Neural progenitor cell (in vitro differentiated cells): Measurements from ENCODE around the gene TGFBR3. TPM values are rescaled to one million over a fixed set of nuclear protein-coding genes. Genes with fewer than 3 reads are reported as not detected.

Experiments
- DNase-seq: peaks from one replicate; pipeline ENCODE4 v3.0.0-alpha.2; 2016; ENCODE audit warnings: low spot score
- H2AFZ ChIP-seq: fragments of 200-600 bp; sonication (generic); replicated peaks from 2 replicates; pipeline ENCODE4 v1.6.1; 2016; ENCODE audit warnings: antibody characterized with exemption
- H3F3A ChIP-seq: fragments of 200-600 bp; sonication (generic); 2 replicates; pipeline ENCODE4 v1.6.1; 2016; ENCODE audit warnings: antibody characterized with exemption, low read depth
- H3K27ac ChIP-seq: fragments of 200-600 bp; sonication (generic); 2 replicates; pipeline ENCODE4 v1.5.1; 2016; ENCODE audit warnings: mild to moderate bottlenecking
- H3K27me3 ChIP-seq: fragments of 200-600 bp; sonication (generic); 2 replicates; pipeline ENCODE4 v1.6.1; 2016; ENCODE audit warnings: mild to moderate bottlenecking, moderate library complexity
- H3K36me3 ChIP-seq: fragments of 200-600 bp; sonication (generic); 2 replicates; pipeline ENCODE4 v1.5.1; 2016
- H3K4me1 ChIP-seq: fragments of 200-600 bp; sonication (generic); 2 replicates; pipeline ENCODE4 v1.6.1; 2016; ENCODE audit warnings: mixed run types
- H3K4me2 ChIP-seq: fragments of 200-600 bp; sonication (generic); 2 replicates; pipeline ENCODE4 v1.6.1; 2016
- H3K4me3 ChIP-seq: fragments of 200-600 bp; sonication (generic); 2 replicates; pipeline ENCODE4 v1.5.1; 2016
- H3K79me2 ChIP-seq: fragments of 200-600 bp; sonication (generic); 2 replicates; pipeline ENCODE4 v1.6.1; 2016; ENCODE audit warnings: low read depth
- H3K9ac ChIP-seq: fragments of 200-600 bp; sonication (generic); 2 replicates; pipeline ENCODE4 v1.6.1; 2016
- H3K9me3 ChIP-seq: fragments of 200-600 bp; sonication (generic); 2 replicates; pipeline ENCODE4 v1.5.1; 2016; ENCODE audit warnings: low read depth
- H4K20me1 ChIP-seq: fragments of 200-600 bp; sonication (generic); 2 replicates; pipeline ENCODE4 v1.6.1; 2016; ENCODE audit warnings: low read depth
- H3K27ac Mint-ChIP-seq: 3 replicates; pipeline ENCODE4 v1.8.0; 2021; ENCODE audit warnings: mixed read lengths
- H3K27me3 Mint-ChIP-seq: 2 replicates; pipeline ENCODE4 v1.8.0; 2022; ENCODE audit warnings: low read depth, mild to moderate bottlenecking, inconsistent platforms, moderate library complexity, mixed read lengths; ENCODE audit not compliant: insufficient read depth
- H3K36me3 Mint-ChIP-seq: 3 replicates; pipeline ENCODE4 v1.8.0; 2021; ENCODE audit warnings: mixed read lengths
- H3K4me1 Mint-ChIP-seq: 3 replicates; pipeline ENCODE4 v1.8.0; 2021; ENCODE audit warnings: mixed read lengths
- H3K4me3 Mint-ChIP-seq: 3 replicates; pipeline ENCODE4 v1.8.0; 2021; ENCODE audit warnings: mild to moderate bottlenecking, moderate library complexity, mixed read lengths
- H3K9me3 Mint-ChIP-seq: 3 replicates; pipeline ENCODE4 v1.8.0; 2020; ENCODE audit warnings: mixed read lengths
- CTCF ChIP-seq: fragments of 200-600 bp; sonication (generic); IDR thresholded peaks from 2 replicates; pipeline ENCODE4 v1.5.1; 2017; ENCODE audit warnings: antibody characterized with exemption, mild to moderate bottlenecking
- EZH2 ChIP-seq: fragments of 200-600 bp; sonication (generic); IDR thresholded peaks from 2 replicates; pipeline ENCODE4 v1.6.1; 2017; ENCODE audit warnings: antibody characterized with exemption, mild to moderate bottlenecking, moderate library complexity
- EZH2phosphoT487 ChIP-seq: fragments of 200-600 bp; sonication (generic); IDR thresholded peaks from 2 replicates; pipeline ENCODE4 v1.6.1; 2017; ENCODE audit warnings: antibody characterized with exemption
- total RNA-seq: library from RNA; depleted of rRNA; stranded (reverse); fragments of >200 nt; gene quantifications from 2 replicates; pipeline ENCODE4 v1.2.3, GENCODE V29; 2015; ENCODE audit warnings: low replicate concordance

TGFBR3 gene
- total RNA-seq, 1 donor from 2014 or later: 11.8 TPM

DNA sequence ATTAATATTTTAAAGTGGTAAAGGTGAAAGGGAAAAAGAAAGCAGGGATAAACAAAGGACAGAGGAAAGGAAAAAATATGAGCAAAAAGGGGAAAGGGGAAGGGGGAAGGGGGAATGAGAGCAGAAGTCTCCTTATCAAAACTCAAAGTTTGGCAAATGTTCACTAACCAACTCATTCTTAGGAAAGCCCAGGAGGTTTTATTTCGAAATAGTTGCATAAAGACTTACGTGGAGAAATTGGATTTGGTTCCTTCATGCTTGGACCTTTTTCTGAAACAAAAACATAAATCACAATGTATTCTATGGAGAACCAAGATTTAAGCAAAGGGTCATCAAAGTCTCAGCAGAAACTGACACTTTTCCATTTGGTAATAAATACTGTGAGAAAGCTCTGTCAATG, 188.1 kb downstream of the TGFBR3 start:
- TF ChIP-seq CTCF: no peak
- no peak for TF ChIP-seq EZH2
- no peak for TF ChIP-seq EZH2phosphoT487
- H3F3A ChIP-seq: no peaks in the 10 kb centered on the region
- no peaks in the 10 kb centered on the region for H3K9me3 Mint-ChIP-seq
- no peak overlapping the region for H3K4me3 Mint-ChIP-seq
- H3K27ac Mint-ChIP-seq: no peak overlapping the region
- H2AFZ ChIP-seq: no peak overlapping the region
- peaks cover 2% of the 10 kb centered on the region for H3K27me3 Mint-ChIP-seq
- H4K20me1 ChIP-seq: no peaks in the 10 kb centered on the region
- H3K79me2 ChIP-seq: no peaks in the 10 kb centered on the region
- no peaks in the 10 kb centered on the region for H3K9me3 ChIP-seq
- H3K36me3 Mint-ChIP-seq: peaks cover 6% of the 10 kb centered on the region
- H3K27ac ChIP-seq: no peak overlapping the region
- no peak overlapping the region for H3K9ac ChIP-seq
- H3K36me3 ChIP-seq: no peaks in the 10 kb centered on the region
- DNase-seq: no peak
- peaks cover 28% of the 10 kb centered on the region for H3K4me1 Mint-ChIP-seq
- H3K4me3 ChIP-seq: no peak overlapping the region
- no peak overlapping the region for H3K4me2 ChIP-seq
- H3K27me3 ChIP-seq: no peaks in the 10 kb centered on the region
- peaks cover 5% of the 10 kb centered on the region for H3K4me1 ChIP-seq

GRCh38 chr1:91697416-91697815, 188.5 kb downstream of the TGFBR3 start:
- peaks cover 2% of the 10 kb centered on the region for H3K27me3 Mint-ChIP-seq
- peaks cover 28% of the 10 kb centered on the region for H3K4me1 Mint-ChIP-seq
- no peaks in the 10 kb centered on the region for H3K9me3 Mint-ChIP-seq

DNA sequence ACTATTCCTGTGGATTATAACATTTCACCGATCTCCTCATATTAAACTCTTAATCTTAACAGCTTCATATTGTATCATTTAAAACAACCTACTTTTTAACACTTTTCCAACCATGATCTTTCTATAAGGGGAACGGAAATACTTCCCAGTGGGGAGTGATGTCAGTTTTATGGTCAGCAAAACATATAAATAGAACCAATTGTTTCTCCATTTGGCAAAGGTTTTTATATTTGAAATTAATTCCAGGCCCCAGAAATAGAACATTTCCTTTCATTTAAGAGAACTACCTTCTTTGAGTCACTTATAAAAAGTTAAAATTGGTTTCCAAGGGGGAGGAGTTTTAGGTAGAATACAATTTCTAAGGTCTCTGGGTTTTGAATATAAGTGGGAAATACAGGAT, 189.6 kb downstream of the TGFBR3 start:
- Histone ChIP-seq H3K36me3 (no peaks in the 10 kb centered on the region), H3K4me2 (no peak overlapping the region), H3K4me1 (peaks cover 5% of the 10 kb centered on the region), H4K20me1 (no peaks in the 10 kb centered on the region), H2AFZ (no peak overlapping the region), H3K9me3 (no peaks in the 10 kb centered on the region), H3F3A (no peaks in the 10 kb centered on the region), H3K27me3 (no peaks in the 10 kb centered on the region), H3K27ac (no peak overlapping the region), H3K9ac (no peak overlapping the region), H3K4me3 (no peak overlapping the region), H3K79me2 (no peaks in the 10 kb centered on the region)
- Mint-ChIP-seq H3K4me1 (peaks cover 28% of the 10 kb centered on the region), H3K9me3 (no peaks in the 10 kb centered on the region), H3K27ac (no peak overlapping the region), H3K4me3 (no peak overlapping the region), H3K27me3 (no peaks in the 10 kb centered on the region), H3K36me3 (peaks cover 2% of the 10 kb centered on the region)
- DNase-seq: no peak
- TF ChIP-seq EZH2phosphoT487 (no peak), EZH2 (no peak)

More at GRCh38 chr1:91697416-91697815, 188.5 kb downstream of the TGFBR3 start:
- Histone ChIP-seq H3F3A (no peaks in the 10 kb centered on the region), H3K27me3 (no peaks in the 10 kb centered on the region), H3K9me3 (no peaks in the 10 kb centered on the region), H3K4me1 (peaks cover 5% of the 10 kb centered on the region), H3K4me2 (no peak overlapping the region), H3K9ac (no peak overlapping the region), H3K27ac (no peak overlapping the region), H3K36me3 (no peaks in the 10 kb centered on the region), H3K79me2 (no peaks in the 10 kb centered on the region), H2AFZ (no peak overlapping the region), H3K4me3 (no peak overlapping the region), H4K20me1 (no peaks in the 10 kb centered on the region)
- no peak overlapping the region for H3K4me3 Mint-ChIP-seq
- H3K36me3 Mint-ChIP-seq: peaks cover 6% of the 10 kb centered on the region
- TF ChIP-seq CTCF: no peak
- TF ChIP-seq EZH2: no peak
- no peak for TF ChIP-seq EZH2phosphoT487
- H3K27ac Mint-ChIP-seq: no peak overlapping the region
- DNase-seq: no peak

GRCh38 chr1:91693557-91693956, 192.4 kb downstream of the TGFBR3 start:
- no peaks in the 10 kb centered on the region for H3K27me3 Mint-ChIP-seq
- H3K4me3 ChIP-seq: no peak overlapping the region
- H3K36me3 ChIP-seq: no peaks in the 10 kb centered on the region
- peaks cover 2% of the 10 kb centered on the region for H3K36me3 Mint-ChIP-seq
- no peak overlapping the region for H3K9ac ChIP-seq
- H3K79me2 ChIP-seq: no peaks in the 10 kb centered on the region
- H3K4me3 Mint-ChIP-seq: no peak overlapping the region
- H3K4me1 Mint-ChIP-seq: peaks cover 26% of the 10 kb centered on the region
- H3K4me2 ChIP-seq: no peak overlapping the region
- no peaks in the 10 kb centered on the region for H4K20me1 ChIP-seq
- H3K27ac ChIP-seq: no peak overlapping the region
- TF ChIP-seq EZH2 (no peak), CTCF (no peak), EZH2phosphoT487 (no peak)
- H3F3A ChIP-seq: no peaks in the 10 kb centered on the region
- H2AFZ ChIP-seq: no peak overlapping the region
- H3K9me3 ChIP-seq: no peaks in the 10 kb centered on the region
- DNase-seq: no peak
- H3K4me1 ChIP-seq: peaks cover 18% of the 10 kb centered on the region
- no peaks in the 10 kb centered on the region for H3K27me3 ChIP-seq
- H3K9me3 Mint-ChIP-seq: no peaks in the 10 kb centered on the region
- H3K27ac Mint-ChIP-seq: no peak overlapping the region
